Adrenal gland (tissue), 12 donors: ENCODE measurements around the gene CREB5. TPM values are rescaled to one million over a fixed set of nuclear protein-coding genes. Genes with fewer than 3 reads are reported as not detected.

ENCODE experiments used
- DNase-seq, 7 donors: peaks; one replicate each; pipeline ENCODE4 v3.0.0-alpha.2; 2019 to 2020
- H3K27ac ChIP-seq, 5 donors: fragments of 200-600 bp; sonication (generic) in 4 of 5; 1 replicate in 3 of 5; 2 replicates in 2 of 5; pipeline versions ENCODE4 v1.5.1 to v1.8.0; 2016 to 2020; ENCODE audit warnings: mild to moderate bottlenecking in 1 of 5
- H3K27me3 ChIP-seq: fragments of 200-600 bp; 2 replicates; pipeline ENCODE4 v1.8.0; 2021
- H3K36me3 ChIP-seq, 2 donors: fragments of 200-600 bp; replicated peaks in 1 of 2; 1 replicate in 1 of 2; 2 replicates in 1 of 2; pipeline versions ENCODE4 v1.5.1 to v1.8.0; 2018 to 2022
- H3K4me1 ChIP-seq, 2 donors: fragments of 200-600 bp; replicated peaks in 1 of 2; 1 replicate in 1 of 2; 2 replicates in 1 of 2; pipeline versions ENCODE4 v1.5.1 to v1.8.0; 2018 to 2021
- H3K4me3 ChIP-seq, 4 donors: fragments of 200-600 bp; sonication (generic) in 3 of 4; one replicate each; pipeline ENCODE4 v1.5.1; 2016 to 2018
- H3K9me3 ChIP-seq, 3 donors: fragments of 200-600 bp; sonication (generic) in 1 of 3; replicated peaks in 1 of 3; 1 replicate in 2 of 3; 2 replicates in 1 of 3; pipeline versions ENCODE4 v1.5.1 to v1.8.0; 2016 to 2021
- POLR2A ChIP-seq, 2 donors: fragments of 450-650 bp; IDR thresholded peaks; one replicate each; pipeline ENCODE4 v1.6.1; 2017; ENCODE audit warnings: antibody characterized with exemption in 2 of 2, mild to moderate bottlenecking in 2 of 2, moderate library complexity in 1 of 2
- WGBS, 4 donors: extraction: QIAGEN DNeasy Blood & Tissue Kit in 2 of 4; methylation state at CpG; one replicate each; pipeline versions ENCODE4 v1.1.5 to v1.1.7; 2013 to 2017; 5-methylcytosine and 5-hydroxymethylcytosine counted together
- intact Hi-C, 2 donors: fragments of 100-400 bp; cut with DNase I; formaldehyde crosslinking; loops; one replicate each; pipeline versions ENCODE4 v1.14.1 to v1.15.0; 2022 to 2023
- polyA plus RNA-seq, 3 donors: library from polyadenylated mRNA; stranded (reverse); fragments of 200-250 nt in 2 of 3; fragments of 350-450 nt in 1 of 3; fragmentation: Illumina TruSeq in 1 of 3; extraction: RNeasy Lipid Tissue Mini Kit (QIAGEN cat#74804) in 1 of 3; gene quantifications; one replicate each; pipeline ENCODE4 v1.2.3, GENCODE V29; 2013 to 2014
- total RNA-seq, 9 donors: library from RNA; depleted of rRNA in 4 of 9; stranded (reverse); fragments of >200 nt in 4 of 9; fragments of 120-200 nt in 1 of 9; fragmentation: NEBNext Ultra II Directional in 1 of 9; extraction: Animal tissue kit (Norgen Biotek cat#: 25700) in 1 of 9; gene quantifications; one replicate each; pipeline versions ENCODE4 v1.1.0 to v1.2.4, GENCODE V29; 2013 to 2023
- TF ChIP-seq, protein P1 (sequence below), 6 experiments: fragments of 450-650 bp in 4 of 6; fragments of 200-600 bp in 2 of 6; sonication (generic) in 1 of 6; IDR thresholded peaks; 1 replicate in 5 of 6; 2 replicates in 1 of 6; pipeline versions ENCODE4 v1.5.1 to v1.8.0; 2016 to 2021; ENCODE audit warnings: antibody characterized with exemption in 6 of 6, mild to moderate bottlenecking in 2 of 6, moderate library complexity in 1 of 6
- donor health status: healthy with polysubstance abuse.
- donor health status: Bipolar disorder and iron deficiency.
- donor health status: DM: yes; HTN: yes; CAD: no.
- donor health status: DM: no; HTN: no; CAD: no.
- donor health status: DM: no; HTN: no; CAD: no.
- donor health status: DM: yes; HTN: yes; CAD: no.

Gene CREB5
- total and polyA plus RNA-seq, 12 donors: 0.69 to 5.4 (median 1.3) TPM

DNA sequence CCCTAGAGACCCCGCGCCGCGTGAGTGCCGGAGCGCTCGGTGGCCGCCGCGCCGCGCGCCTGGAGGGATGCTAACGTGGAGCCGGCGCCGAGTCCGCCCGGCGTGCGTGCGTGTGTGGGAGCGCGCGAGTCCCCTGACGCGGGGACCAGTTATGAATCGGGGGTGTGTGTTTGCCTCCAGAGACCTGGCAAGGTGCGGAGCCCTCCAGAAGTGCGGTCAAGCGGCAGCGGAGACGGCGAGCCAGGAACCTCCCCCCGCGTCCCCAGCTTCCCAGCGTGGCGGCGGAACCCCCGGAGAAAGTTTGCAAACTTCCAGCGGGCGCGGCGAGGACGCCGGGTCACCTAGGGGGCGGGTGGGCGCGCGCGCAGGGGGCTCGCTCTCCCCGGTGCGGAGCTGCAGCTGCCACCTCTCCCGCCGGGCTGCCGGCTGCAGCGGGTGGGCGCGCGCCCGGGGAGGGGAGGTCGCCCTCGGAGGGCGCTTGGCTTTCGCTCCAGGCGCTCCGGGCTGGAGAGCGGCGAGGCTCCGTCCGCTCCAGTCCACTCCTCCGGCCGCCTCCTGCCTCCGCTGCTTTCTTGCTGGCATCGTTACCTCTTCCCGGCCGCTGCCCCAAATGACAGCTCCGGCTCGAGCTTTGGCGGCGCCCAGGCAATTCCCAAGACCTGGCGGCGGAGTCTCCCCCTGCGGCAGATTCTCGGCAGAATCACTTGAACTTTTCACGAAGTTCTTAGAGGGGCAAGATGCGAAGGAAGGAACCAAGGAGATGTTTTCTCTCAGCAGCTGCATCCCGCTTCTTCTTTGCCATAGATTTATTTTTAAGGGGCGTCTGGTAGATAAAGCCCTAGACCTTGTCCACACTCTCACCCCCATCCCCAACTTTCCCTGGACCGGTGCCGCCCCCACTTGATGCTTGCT lies 2.3 kb upstream of the CREB5 start:
- TF ChIP-seq POLR2A (IDR thresholded peaks at IDR 0.05): no peak
- TF ChIP-seq, protein P1, sequence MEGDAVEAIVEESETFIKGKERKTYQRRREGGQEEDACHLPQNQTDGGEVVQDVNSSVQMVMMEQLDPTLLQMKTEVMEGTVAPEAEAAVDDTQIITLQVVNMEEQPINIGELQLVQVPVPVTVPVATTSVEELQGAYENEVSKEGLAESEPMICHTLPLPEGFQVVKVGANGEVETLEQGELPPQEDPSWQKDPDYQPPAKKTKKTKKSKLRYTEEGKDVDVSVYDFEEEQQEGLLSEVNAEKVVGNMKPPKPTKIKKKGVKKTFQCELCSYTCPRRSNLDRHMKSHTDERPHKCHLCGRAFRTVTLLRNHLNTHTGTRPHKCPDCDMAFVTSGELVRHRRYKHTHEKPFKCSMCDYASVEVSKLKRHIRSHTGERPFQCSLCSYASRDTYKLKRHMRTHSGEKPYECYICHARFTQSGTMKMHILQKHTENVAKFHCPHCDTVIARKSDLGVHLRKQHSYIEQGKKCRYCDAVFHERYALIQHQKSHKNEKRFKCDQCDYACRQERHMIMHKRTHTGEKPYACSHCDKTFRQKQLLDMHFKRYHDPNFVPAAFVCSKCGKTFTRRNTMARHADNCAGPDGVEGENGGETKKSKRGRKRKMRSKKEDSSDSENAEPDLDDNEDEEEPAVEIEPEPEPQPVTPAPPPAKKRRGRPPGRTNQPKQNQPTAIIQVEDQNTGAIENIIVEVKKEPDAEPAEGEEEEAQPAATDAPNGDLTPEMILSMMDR (IDR thresholded peaks at IDR 0.05): no peak
- Histone ChIP-seq H3K9me3 (no peaks in the 10 kb centered on the region), H3K27ac (peak overlapping the region in 2 of 5 donors; percentile 13 to 62), H3K36me3 (no peaks in the 10 kb centered on the region), H3K27me3 (peaks cover 28% of the 10 kb centered on the region), H3K4me1 (peaks cover 18 to 19% of the 10 kb centered on the region in 2 donors), H3K4me3 (peak overlapping the region in 2 of 4 donors; percentile 5 to 64)
- intact Hi-C loops: no loop called here
- 1 to 2% (median 1%) methylated on average over 14 to 92 of the region's 92 CpGs for WGBS, 4 donors
- peak; percentile 16 to 65 (median 49) for DNase-seq

DNA sequence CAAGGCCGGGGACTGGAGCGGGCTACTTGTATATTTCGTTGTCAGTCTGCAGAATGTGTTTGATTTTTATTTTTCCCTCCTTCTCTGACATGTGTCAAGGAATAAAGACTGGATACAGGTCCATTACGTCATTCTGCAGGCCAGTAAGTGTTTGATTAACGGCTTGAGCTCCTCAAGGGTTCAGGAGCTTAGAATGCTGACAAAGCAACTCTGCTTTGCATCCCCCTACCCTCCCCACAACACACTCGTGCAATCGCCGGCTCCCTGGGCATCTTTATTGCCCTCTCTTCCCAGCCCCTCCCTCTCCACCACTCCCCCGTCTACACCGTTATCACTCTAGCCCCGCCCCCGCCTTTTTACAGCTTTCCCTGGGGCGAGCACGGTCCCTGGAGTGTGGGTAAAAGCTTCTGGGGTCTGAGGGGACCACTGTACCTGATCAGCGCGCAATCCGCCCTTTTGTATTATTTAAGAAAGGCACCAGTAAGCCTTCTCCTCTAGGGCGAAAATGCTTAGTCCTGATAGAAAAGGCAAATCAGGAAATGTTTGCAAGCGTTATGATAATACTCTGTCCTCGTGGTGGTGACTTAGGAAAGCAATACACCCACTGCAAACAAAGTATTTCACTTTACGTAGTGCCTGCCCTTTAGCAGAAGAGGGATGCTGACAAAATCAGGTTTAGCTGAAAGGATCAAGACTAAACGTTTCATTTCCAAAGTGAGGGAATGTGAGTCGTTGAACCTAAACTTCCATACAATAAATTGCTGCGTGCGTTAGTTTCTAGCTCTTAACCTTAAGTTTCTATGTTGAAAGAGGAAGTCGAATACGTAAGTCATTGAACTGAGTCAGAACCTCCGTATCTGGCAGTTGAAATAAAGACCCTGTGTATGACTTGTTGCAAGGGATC lies 1.4 kb upstream of the CREB5 start:
- Histone ChIP-seq H3K36me3 (no peaks in the 10 kb centered on the region), H3K9me3 (no peaks in the 10 kb centered on the region), H3K27me3 (peaks cover 28% of the 10 kb centered on the region), H3K27ac (no peak overlapping the region), H3K4me3 (peak overlapping the region in 1 of 4 donors; percentile 64), H3K4me1 (peaks cover 18 to 19% of the 10 kb centered on the region in 2 donors)
- TF ChIP-seq POLR2A (IDR thresholded peaks at IDR 0.05): no peak
- TF ChIP-seq, protein P1 (IDR thresholded peaks at IDR 0.05): no peak
- peak in 5 of 7 donors; percentile 19 to 61 (median 30) for DNase-seq
- 6 to 10% (median 7%) methylated on average over 28 of the region's 28 CpGs for WGBS, 4 donors
- intact Hi-C loops: no loop called here

DNA sequence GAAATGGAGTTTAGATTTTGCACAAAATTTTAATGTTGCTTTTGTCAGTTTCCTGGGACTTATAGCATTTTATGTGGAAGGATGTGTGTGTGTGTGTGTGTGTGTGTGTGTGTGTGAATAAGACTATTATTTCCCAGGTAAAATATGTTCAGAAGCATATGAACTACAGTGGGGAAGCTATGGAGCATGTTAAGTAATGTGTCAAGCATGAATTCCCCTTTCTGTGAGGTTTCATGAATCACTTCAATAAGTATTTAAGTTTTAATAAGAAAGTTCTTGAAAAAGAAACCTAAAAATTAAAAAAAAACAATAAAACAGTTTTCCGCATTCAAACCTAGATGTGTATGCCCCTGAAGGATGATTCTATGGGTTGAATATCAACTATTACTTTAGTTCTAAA lies 693 bp downstream of the CREB5 start:
- H3K36me3 ChIP-seq: no peaks in the 10 kb centered on the region
- TF ChIP-seq, protein P1 (IDR thresholded peaks at IDR 0.05): no peak
- TF ChIP-seq POLR2A (IDR thresholded peaks at IDR 0.05): no peak
- 84 to 97% (median 90%) methylated on average over 1 of the region's 1 CpG for WGBS, 4 donors

DNA sequence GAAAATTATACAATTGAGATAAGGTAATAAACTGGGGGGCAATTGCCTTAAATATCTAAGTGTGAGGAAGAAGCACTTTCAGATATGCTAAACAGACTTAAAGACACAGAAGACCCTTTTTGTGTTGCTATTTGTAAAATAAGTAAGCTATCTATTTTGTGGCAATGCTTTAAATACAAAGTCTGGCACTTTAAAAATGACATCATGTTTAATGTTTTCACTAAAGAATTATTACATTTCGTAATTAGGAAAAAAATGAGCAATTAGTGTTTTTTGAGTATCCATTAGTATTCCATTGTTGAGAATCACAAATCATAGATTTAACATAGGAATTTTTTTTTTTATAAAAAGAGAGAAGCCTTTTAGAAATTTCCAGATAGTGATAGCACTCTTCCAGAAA lies 2.1 kb downstream of the CREB5 start:
- Histone ChIP-seq H3K27me3 (peaks cover 28% of the 10 kb centered on the region), H3K9me3 (no peaks in the 10 kb centered on the region), H3K4me1 (peaks cover 16 to 34% of the 10 kb centered on the region in 2 donors), H3K36me3 (no peaks in the 10 kb centered on the region), H3K27ac (no peak overlapping the region), H3K4me3 (no peak overlapping the region)
- DNase-seq: no peak
- intact Hi-C loops: no loop called here
- no peak for TF ChIP-seq POLR2A (IDR thresholded peaks at IDR 0.05)
- TF ChIP-seq, protein P1 (IDR thresholded peaks at IDR 0.05): no peak
- 68 to 87% (median 82%) methylated on average over 1 of the region's 1 CpG for WGBS, 4 donors

More for the DNA sequence above, 693 bp downstream of the CREB5 start:
- intact Hi-C loops: no loop called here
- Histone ChIP-seq H3K9me3 (no peaks in the 10 kb centered on the region), H3K4me3 (no peak overlapping the region), H3K27me3 (peaks cover 28% of the 10 kb centered on the region), H3K27ac (no peak overlapping the region), H3K4me1 (peaks cover 18 to 25% of the 10 kb centered on the region in 2 donors)
- no peak for DNase-seq
